ENCODE measurements around the gene SMIM38. TPM values are rescaled to one million over a fixed set of nuclear protein-coding genes. Genes with fewer than 3 reads are reported as not detected.

SMIM38 gene
- total RNA-seq, 1 donor from 2014 or later, result not detected

GRCh38 chr11:69152733-69153421 is 2.9 kb upstream of the SMIM38 start:
- Mint-ChIP-seq H3K27ac (ENCODE audit: unreplicated experiment) (no peak overlapping the region), H3K9me3 (ENCODE audit: unreplicated experiment) (no peaks in the 10 kb centered on the region), H3K4me3 (ENCODE audit: unreplicated experiment) (no peak overlapping the region), H3K4me1 (ENCODE audit: unreplicated experiment) (peaks cover 4% of the 10 kb centered on the region), H3K27me3 (ENCODE audit: unreplicated experiment) (peaks cover 5% of the 10 kb centered on the region), H3K36me3 (ENCODE audit: low read depth, unreplicated experiment) (peaks cover 6% of the 10 kb centered on the region)
- no peak for TF ChIP-seq CTCF (IDR thresholded peaks at IDR 0.05; ENCODE audit: unreplicated experiment)
- no peak for DNase-seq (ENCODE audit: low spot score)

DNA sequence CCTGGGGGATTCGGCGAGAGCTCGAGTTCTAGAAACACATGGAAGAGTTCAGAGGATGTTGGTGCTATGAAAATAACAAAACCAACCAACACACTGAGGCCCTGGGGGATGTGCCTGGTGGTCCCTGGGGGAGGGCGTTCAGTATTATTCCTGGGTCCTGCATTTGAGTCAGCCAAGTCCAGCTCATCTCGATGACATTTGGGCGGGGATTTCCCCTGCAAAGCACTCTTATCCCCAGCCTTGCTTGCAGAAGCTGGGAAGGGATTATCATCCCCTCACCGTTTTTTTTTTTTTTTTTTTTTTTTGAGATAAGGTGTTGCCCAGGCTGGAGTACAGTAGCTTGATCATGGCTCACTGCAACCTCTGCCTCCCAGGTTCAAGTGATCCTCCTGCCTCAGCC is 2.1 kb upstream of the SMIM38 start:
- TF ChIP-seq CTCF (IDR thresholded peaks at IDR 0.05; ENCODE audit: unreplicated experiment), result no peak
- no peaks in the 10 kb centered on the region for H3K9me3 Mint-ChIP-seq (ENCODE audit: unreplicated experiment)

GRCh38 chr11:69154211-69154913 is 1.4 kb upstream of the SMIM38 start:
- Mint-ChIP-seq H3K27ac (ENCODE audit: unreplicated experiment) (no peak overlapping the region), H3K9me3 (ENCODE audit: unreplicated experiment) (no peaks in the 10 kb centered on the region), H3K4me3 (ENCODE audit: unreplicated experiment) (no peak overlapping the region), H3K4me1 (ENCODE audit: unreplicated experiment) (peaks cover 4% of the 10 kb centered on the region), H3K27me3 (ENCODE audit: unreplicated experiment) (peaks cover 5% of the 10 kb centered on the region), H3K36me3 (ENCODE audit: low read depth, unreplicated experiment) (no peaks in the 10 kb centered on the region)
- DNase-seq (ENCODE audit: low spot score), result no peak
- TF ChIP-seq CTCF (IDR thresholded peaks at IDR 0.05; ENCODE audit: unreplicated experiment), result no peak

More for the DNA sequence above, 2.1 kb upstream of the SMIM38 start:
- Mint-ChIP-seq H3K27me3 (ENCODE audit: unreplicated experiment) (peaks cover 5% of the 10 kb centered on the region), H3K36me3 (ENCODE audit: low read depth, unreplicated experiment) (no peaks in the 10 kb centered on the region), H3K27ac (ENCODE audit: unreplicated experiment) (no peak overlapping the region), H3K4me1 (ENCODE audit: unreplicated experiment) (peaks cover 4% of the 10 kb centered on the region), H3K4me3 (ENCODE audit: unreplicated experiment) (no peak overlapping the region)
- DNase-seq (ENCODE audit: low spot score), result no peak

- Mint-ChIP-seq H3K9me3 (ENCODE audit: unreplicated experiment) (no peaks in the 10 kb centered on the region), H3K27ac (ENCODE audit: unreplicated experiment) (no peak overlapping the region), H3K36me3 (ENCODE audit: low read depth, unreplicated experiment) (no peaks in the 10 kb centered on the region), H3K27me3 (ENCODE audit: unreplicated experiment) (peaks cover 5% of the 10 kb centered on the region), H3K4me3 (ENCODE audit: unreplicated experiment) (no peak overlapping the region), H3K4me1 (ENCODE audit: unreplicated experiment) (peaks cover 4% of the 10 kb centered on the region)
- no peak for TF ChIP-seq CTCF (IDR thresholded peaks at IDR 0.05; ENCODE audit: unreplicated experiment)
- DNase-seq (ENCODE audit: low spot score), result no peak
These were observed 815 bp upstream of the SMIM38 start for GRCh38 chr11:69154938-69155301.

GRCh38 chr11:69156235-69156639 is 502 bp downstream of the SMIM38 start:
- H3K36me3 Mint-ChIP-seq (ENCODE audit: low read depth, unreplicated experiment), result no peaks in the 10 kb centered on the region
- H3K9me3 Mint-ChIP-seq (ENCODE audit: unreplicated experiment), result no peaks in the 10 kb centered on the region
- DNase-seq (ENCODE audit: low spot score), result no peak
- no peak overlapping the region for H3K27ac Mint-ChIP-seq (ENCODE audit: unreplicated experiment)
- no peak overlapping the region for H3K4me3 Mint-ChIP-seq (ENCODE audit: unreplicated experiment)
- TF ChIP-seq CTCF (IDR thresholded peaks at IDR 0.05; ENCODE audit: unreplicated experiment), result no peak
- peaks cover 4% of the 10 kb centered on the region for H3K4me1 Mint-ChIP-seq (ENCODE audit: unreplicated experiment)
- peaks cover 3% of the 10 kb centered on the region for H3K27me3 Mint-ChIP-seq (ENCODE audit: unreplicated experiment)

Data from endothelial cell (in vitro differentiated cells).